HCT116 (cell line): ENCODE results near the gene THEM4.

ENCODE experiments used
- EZH2 ChIP-seq: fragments of 200-600 bp; sonication (generic); IDR thresholded peaks from 2 replicates; pipeline ENCODE4 v1.6.1; 2017; ENCODE audit warnings: antibody characterized with exemption, mixed run types
- POLR2A ChIP-seq: IDR thresholded peaks from 2 replicates; pipeline ENCODE4 v1.7.0; 2011; ENCODE audit warnings: borderline replicate concordance; ENCODE audit not compliant: insufficient read depth, insufficient read length; ENCODE audit errors: extremely low read depth

GRCh38 chr1:151949371-151950193 lies 40.3 kb upstream of the THEM4 start:
- TF ChIP-seq POLR2A: no peak
- TF ChIP-seq EZH2: no peak
